Neuronal stem cell (in vitro differentiated cells): ENCODE results near the gene ITPR2.

ENCODE experiments used
- DNase-seq: peaks from one replicate; pipeline ENCODE4 v3.0.0-alpha.2; 2013; ENCODE audit warnings: low spot score
- H2AFZ ChIP-seq: one replicate; pipeline ENCODE4 v1.6.1; 2013; ENCODE audit warnings: mild to moderate bottlenecking, low read length, inconsistent platforms
- H2AK5ac ChIP-seq: 2 replicates; pipeline ENCODE4 v1.6.1; 2013; ENCODE audit warnings: low read depth, mild to moderate bottlenecking, inconsistent platforms, low read length, moderate library complexity, mixed read lengths
- H2BK120ac ChIP-seq: 2 replicates; pipeline ENCODE4 v1.6.1; 2013; ENCODE audit warnings: low read depth, mild to moderate bottlenecking, inconsistent platforms, low read length, moderate library complexity, mixed read lengths
- H2BK12ac ChIP-seq: one replicate; pipeline ENCODE4 v1.6.1; 2013; ENCODE audit warnings: low read length, inconsistent platforms
- H2BK15ac ChIP-seq: 2 replicates; pipeline ENCODE4 v1.6.1; 2013; ENCODE audit warnings: mild to moderate bottlenecking, low read length, inconsistent platforms, mixed read lengths
- H2BK5ac ChIP-seq: one replicate; pipeline ENCODE4 v1.6.1; 2013; ENCODE audit warnings: inconsistent platforms, mild to moderate bottlenecking, low read length, moderate library complexity
- H3K14ac ChIP-seq: one replicate; pipeline ENCODE4 v1.6.1; 2013; ENCODE audit warnings: low read length, inconsistent platforms
- H3K18ac ChIP-seq: 2 replicates; pipeline ENCODE4 v1.6.1; 2013; ENCODE audit warnings: low read length, inconsistent platforms
- H3K23ac ChIP-seq: 2 replicates; pipeline ENCODE4 v1.6.1; 2013; ENCODE audit warnings: low read depth, mild to moderate bottlenecking, mixed read lengths, low read length, inconsistent platforms; ENCODE audit not compliant: poor library complexity
- H3K27ac ChIP-seq: replicated peaks from 3 replicates; pipeline ENCODE4 v1.5.1; 2013; ENCODE audit warnings: low read length, inconsistent platforms
- H3K27me3 ChIP-seq, 3 experiments: 2 replicates each; pipeline ENCODE4 v1.6.1; 2013; ENCODE audit warnings: low read length in 3 of 3, mild to moderate bottlenecking in 2 of 3, inconsistent platforms in 1 of 3, low read depth in 1 of 3, mixed read lengths in 1 of 3, moderate library complexity in 1 of 3; ENCODE audit not compliant: control insufficient read depth in 3 of 3, insufficient read depth in 3 of 3
- H3K36me3 ChIP-seq, 2 donors: replicated peaks in 1 of 2; 2 replicates each; pipeline ENCODE4 v1.6.1; 2013; ENCODE audit warnings: low read length in 2 of 2; ENCODE audit not compliant: control insufficient read depth in 2 of 2, insufficient read depth in 2 of 2
- H3K4ac ChIP-seq: 2 replicates; pipeline ENCODE4 v1.6.1; 2013; ENCODE audit warnings: inconsistent platforms, mild to moderate bottlenecking, low read length, moderate library complexity
- H3K4me1 ChIP-seq, 2 donors: 1 replicate in 1 of 2; 2 replicates in 1 of 2; pipeline ENCODE4 v1.6.1; 2013; ENCODE audit warnings: low read length in 2 of 2, low read depth in 1 of 2; ENCODE audit not compliant: control insufficient read depth in 2 of 2, insufficient read depth in 1 of 2
- H3K4me2 ChIP-seq: one replicate; pipeline ENCODE4 v1.6.1; 2013; ENCODE audit warnings: mild to moderate bottlenecking, low read length, inconsistent platforms; ENCODE audit not compliant: insufficient read depth, poor library complexity, severe bottlenecking
- H3K4me3 ChIP-seq, 2 donors: 2 replicates each; pipeline ENCODE4 v1.5.1; 2013; ENCODE audit warnings: low read length in 2 of 2, mild to moderate bottlenecking in 2 of 2, inconsistent platforms in 1 of 2, moderate library complexity in 1 of 2
- H3K79me1 ChIP-seq: one replicate; pipeline ENCODE4 v1.6.1; 2013; ENCODE audit warnings: low read depth, mild to moderate bottlenecking, inconsistent platforms, low read length, moderate library complexity
- H3K9ac ChIP-seq: one replicate; pipeline ENCODE4 v1.6.1; 2013; ENCODE audit warnings: mild to moderate bottlenecking, low read depth, low read length, inconsistent platforms; ENCODE audit not compliant: poor library complexity
- H3K9me3 ChIP-seq, 2 donors: replicated peaks in 1 of 2; 2 replicates each; pipeline versions ENCODE3 to v1.6.1; 2013; ENCODE audit warnings: low read length in 2 of 2, mild to moderate bottlenecking in 2 of 2, inconsistent platforms in 1 of 2, low read depth in 1 of 2, mixed read lengths in 1 of 2, moderate library complexity in 1 of 2; ENCODE audit not compliant: control insufficient read depth in 2 of 2, insufficient read depth in 1 of 2
- H4K8ac ChIP-seq: one replicate; pipeline ENCODE4 v1.6.1; 2013; ENCODE audit warnings: low read depth, mild to moderate bottlenecking, inconsistent platforms, low read length, moderate library complexity
- H4K91ac ChIP-seq: one replicate; pipeline ENCODE4 v1.6.1; 2013; ENCODE audit warnings: low read length, low read depth, mild to moderate bottlenecking, inconsistent platforms; ENCODE audit not compliant: poor library complexity
- WGBS, 2 donors: extraction: QIAGEN DNeasy Blood & Tissue Kit; methylation state at CpG; one replicate each; pipeline ENCODE4 v1.1.7; 2013; ENCODE audit warnings: missing lambda C conversion rate in 2 of 2, mixed read lengths in 1 of 2; ENCODE audit not compliant: insufficient read length in 2 of 2, insufficient replicate concordance in 1 of 2; ENCODE audit errors: extremely low coverage in 2 of 2; 5-methylcytosine and 5-hydroxymethylcytosine counted together

Gene ITPR2

GRCh38 chr12:26651566-26652188, 181.3 kb downstream of the ITPR2 start:
- no peaks in the 10 kb centered on the region for H3K36me3 ChIP-seq
- H3K9me3 ChIP-seq: peaks cover 0 to 7% of the 10 kb centered on the region in 2 donors
- DNase-seq: peak; percentile 56
- H3K27ac ChIP-seq: no peak overlapping the region
- no peak overlapping the region for H2AK5ac ChIP-seq
- H4K8ac ChIP-seq: no peak overlapping the region
- H3K23ac ChIP-seq: no peak overlapping the region
- no peaks in the 10 kb centered on the region for H3K4me1 ChIP-seq
- H3K4me3 ChIP-seq: no peak overlapping the region
- no peak overlapping the region for H3K4ac ChIP-seq
- no peaks in the 10 kb centered on the region for H3K27me3 ChIP-seq
- no peak overlapping the region for H2BK12ac ChIP-seq
- no peak overlapping the region for H2BK5ac ChIP-seq
- no peak overlapping the region for H3K18ac ChIP-seq
- H2BK15ac ChIP-seq: no peak overlapping the region
- no peak overlapping the region for H4K91ac ChIP-seq
- no peak overlapping the region for H3K4me2 ChIP-seq
- WGBS, 2 donors: no CpG with 5 or more reads among the region's 7 CpGs
- no peaks in the 10 kb centered on the region for H3K79me1 ChIP-seq
- H3K9ac ChIP-seq: no peak overlapping the region
- no peak overlapping the region for H2AFZ ChIP-seq
- no peak overlapping the region for H2BK120ac ChIP-seq
- no peak overlapping the region for H3K14ac ChIP-seq

GRCh38 chr12:26651036-26651435, 182.0 kb downstream of the ITPR2 start:
- Histone ChIP-seq H4K8ac (no peak overlapping the region), H3K9ac (no peak overlapping the region), H2BK15ac (no peak overlapping the region), H3K27me3 (no peaks in the 10 kb centered on the region), H3K79me1 (no peaks in the 10 kb centered on the region), H2BK5ac (no peak overlapping the region), H2AK5ac (no peak overlapping the region), H3K27ac (no peak overlapping the region), H3K14ac (no peak overlapping the region), H2BK12ac (no peak overlapping the region), H2BK120ac (no peak overlapping the region), H2AFZ (no peak overlapping the region), H3K9me3 (peaks cover 0 to 7% of the 10 kb centered on the region in 2 donors), H3K4me2 (no peak overlapping the region), H3K4ac (no peak overlapping the region), H3K4me1 (no peaks in the 10 kb centered on the region), H3K36me3 (no peaks in the 10 kb centered on the region), H3K23ac (no peak overlapping the region), H3K18ac (no peak overlapping the region), H3K4me3 (no peak overlapping the region), H4K91ac (no peak overlapping the region)
- DNase-seq: no peak

GRCh38 chr12:26648999-26649398, 184.0 kb downstream of the ITPR2 start:
- no peak overlapping the region for H2BK5ac ChIP-seq
- H2BK12ac ChIP-seq: no peak overlapping the region

GRCh38 chr12:26648584-26648983, 184.4 kb downstream of the ITPR2 start:
- H3K4ac ChIP-seq: no peak overlapping the region
- H4K8ac ChIP-seq: no peak overlapping the region
- no peak overlapping the region for H2AFZ ChIP-seq
- H3K27ac ChIP-seq: no peak overlapping the region
- H2BK15ac ChIP-seq: no peak overlapping the region
- peaks cover 0 to 7% of the 10 kb centered on the region in 2 donors for H3K9me3 ChIP-seq
- WGBS, 2 donors: no CpG with 5 or more reads among the region's 1 CpG
- no peak overlapping the region for H3K4me2 ChIP-seq
- H3K36me3 ChIP-seq: no peaks in the 10 kb centered on the region
- H3K27me3 ChIP-seq: no peaks in the 10 kb centered on the region
- H3K79me1 ChIP-seq: no peaks in the 10 kb centered on the region
- no peak overlapping the region for H3K14ac ChIP-seq
- no peak overlapping the region for H4K91ac ChIP-seq
- H2BK12ac ChIP-seq: no peak overlapping the region
- H3K9ac ChIP-seq: no peak overlapping the region
- peaks cover 2 to 5% of the 10 kb centered on the region in 2 donors for H3K4me1 ChIP-seq
- no peak overlapping the region for H3K18ac ChIP-seq
- no peak overlapping the region for H2BK120ac ChIP-seq
- H2AK5ac ChIP-seq: no peak overlapping the region
- H2BK5ac ChIP-seq: no peak overlapping the region
- no peak overlapping the region for H3K23ac ChIP-seq
- DNase-seq: no peak
- no peak overlapping the region for H3K4me3 ChIP-seq

More at GRCh38 chr12:26648999-26649398, 184.0 kb downstream of the ITPR2 start:
- WGBS, 2 donors: no CpG with 5 or more reads among the region's 1 CpG
- H3K9ac ChIP-seq: no peak overlapping the region
- no peak overlapping the region for H3K27ac ChIP-seq
- no peaks in the 10 kb centered on the region for H3K36me3 ChIP-seq
- H4K91ac ChIP-seq: no peak overlapping the region
- H4K8ac ChIP-seq: no peak overlapping the region
- no peak overlapping the region for H3K14ac ChIP-seq
- H3K23ac ChIP-seq: no peak overlapping the region
- no peaks in the 10 kb centered on the region for H3K79me1 ChIP-seq
- H2BK120ac ChIP-seq: no peak overlapping the region
- H2AK5ac ChIP-seq: no peak overlapping the region
- H2AFZ ChIP-seq: no peak overlapping the region
- no peaks in the 10 kb centered on the region for H3K27me3 ChIP-seq
- H3K4ac ChIP-seq: no peak overlapping the region
- H3K4me1 ChIP-seq: peaks cover 0 to 2% of the 10 kb centered on the region in 2 donors
- H2BK15ac ChIP-seq: no peak overlapping the region
- H3K4me2 ChIP-seq: no peak overlapping the region
- H3K18ac ChIP-seq: no peak overlapping the region
- H3K9me3 ChIP-seq: peaks cover 0 to 7% of the 10 kb centered on the region in 2 donors
- H3K4me3 ChIP-seq: no peak overlapping the region
- DNase-seq: no peak
